HepG2 (cell line): Measurements from ENCODE around the gene MTA3. TPM values are rescaled to one million over a fixed set of nuclear protein-coding genes. Genes with fewer than 3 reads are reported as not detected.
A peak's percentile ranks its signal among the peaks of the same experiment; 100 is the strongest.

Experiments
- ATAC-seq: fragments of 200-7000 bp; cut with Tn5 transposase; 3 replicates; pipeline ENCODE4 v1.9.1; 2020; ENCODE audit warnings: mild to moderate bottlenecking, moderate library complexity
- BruUV-seq: library from RNA; stranded (reverse); fragments of 400-500 nt; replicated peaks from 2 replicates; lab custom pipeline; 2021; lab: Mats Ljungman, UMichigan
- CTCF ChIA-PET: fragments of 300-600 bp; formaldehyde crosslinking; extraction: SDS; loops from one replicate; lab custom pipeline; 2021; ENCODE audit warnings: low total read pairs, inconsistent platforms, low intra/inter-chr PET ratio; lab: Yijun Ruan, JAX
- POLR2A ChIA-PET: fragments of 350-600 bp; sonication (Branson Sonifier 250); formaldehyde crosslinking; loops from one replicate; lab custom pipeline; 2020; ENCODE audit warnings: antibody characterized with exemption, inconsistent platforms; lab: Yijun Ruan, JAX
- DNase-seq: peaks from one replicate; pipeline ENCODE4 v3.0.0-alpha.2; 2015; ENCODE audit warnings: low spot score
- FAIRE-seq: peaks from 3 replicates; lab custom pipeline; 2011; peaks lifted over from hg19 to GRCh38; lab: Jason Lieb, UNC
- H2AFZ ChIP-seq: one replicate; pipeline ENCODE4 v1.6.1; 2011; ENCODE audit warnings: low read length, inconsistent platforms
- H3K27ac ChIP-seq: fragments of 300-600 bp; 3 replicates; pipeline ENCODE4 v1.8.0; 2011; ENCODE audit warnings: mixed run types, mild to moderate bottlenecking, mixed read lengths, low read length, inconsistent platforms; ENCODE audit not compliant: insufficient read depth; ENCODE audit errors: extremely low read length
- H3K27me3 ChIP-seq, 2 experiments: fragments of 200-600 bp in 1 of 2; 2 replicates in 1 of 2; 3 replicates in 1 of 2; pipeline versions ENCODE4 v1.6.0 to v1.8.0; 2011; ENCODE audit warnings: low read length in 2 of 2, mild to moderate bottlenecking in 2 of 2, moderate library complexity in 2 of 2, inconsistent platforms in 1 of 2; ENCODE audit not compliant: insufficient read depth in 2 of 2, control insufficient read depth in 1 of 2
- H3K36me3 ChIP-seq, 2 experiments: fragments of 200-600 bp in 1 of 2; replicated peaks in 1 of 2; 2 replicates in 1 of 2; 3 replicates in 1 of 2; pipeline versions ENCODE4 v1.5.1 to v1.8.0; 2011; ENCODE audit warnings: low read length in 2 of 2, inconsistent platforms in 1 of 2; ENCODE audit not compliant: insufficient read depth in 2 of 2, control insufficient read depth in 1 of 2
- H3K4me1 ChIP-seq: 2 replicates; pipeline ENCODE4 v1.5.1; 2012; ENCODE audit warnings: low read length, inconsistent platforms; ENCODE audit not compliant: insufficient read depth
- H3K4me2 ChIP-seq: 2 replicates; pipeline ENCODE4 v1.6.0; 2011; ENCODE audit warnings: low read depth, low read length, inconsistent platforms
- H3K4me3 ChIP-seq, 3 experiments: fragments of 200-600 bp in 1 of 3; sonication (generic), shearing (Covaris generic) in 1 of 3; replicated peaks in 1 of 3; 2 replicates each; pipeline ENCODE4 v1.5.1; 2011 to 2016; ENCODE audit warnings: low read length in 3 of 3, inconsistent platforms in 2 of 3, low read depth in 2 of 3, mild to moderate bottlenecking in 2 of 3, control low read depth in 1 of 3, mixed read lengths in 1 of 3; ENCODE audit not compliant: insufficient read depth in 1 of 3
- H3K79me2 ChIP-seq: one replicate; pipeline ENCODE4 v1.6.1; 2011; ENCODE audit warnings: low read length, inconsistent platforms; ENCODE audit not compliant: insufficient read depth
- H3K9ac ChIP-seq: 2 replicates; pipeline ENCODE4 v1.6.0; 2011; ENCODE audit warnings: mild to moderate bottlenecking, low read depth, low read length, inconsistent platforms; ENCODE audit not compliant: insufficient read depth
- H3K9me3 ChIP-seq: 2 replicates; pipeline ENCODE4 v1.5.1; 2012; ENCODE audit warnings: mild to moderate bottlenecking, low read length
- H4K20me1 ChIP-seq: 2 replicates; pipeline ENCODE4 v1.6.0; 2011; ENCODE audit warnings: inconsistent platforms, mild to moderate bottlenecking, low read length, moderate library complexity; ENCODE audit not compliant: insufficient read depth
- CREB1 ChIP-seq, 2 experiments: fragments of 450-650 bp in 1 of 2; IDR thresholded peaks; 2 replicates each; pipeline ENCODE4 v1.6.1; 2016 to 2017; ENCODE audit warnings: control low read depth in 1 of 2, mild to moderate bottlenecking in 1 of 2, missing compliant biosample characterization in 1 of 2, missing genetic modification characterization in 1 of 2
- DNMT1 ChIP-seq: sonication (generic); formaldehyde crosslinking; IDR thresholded peaks from 2 replicates; pipeline ENCODE4 v1.5.1; 2020; ENCODE audit warnings: mild to moderate bottlenecking, missing genetic modification reagents
- RXRB ChIP-seq: IDR thresholded peaks from 2 replicates; pipeline ENCODE4 v1.6.1; 2016; ENCODE audit warnings: borderline replicate concordance, missing genetic modification reagents, missing compliant biosample characterization
- SMARCE1 ChIP-seq: fragments of 450-650 bp; IDR thresholded peaks from 2 replicates; pipeline ENCODE4 v1.6.1; 2017; ENCODE audit warnings: borderline replicate concordance
- TARDBP ChIP-seq: sonication (generic); formaldehyde crosslinking; IDR thresholded peaks from 2 replicates; pipeline ENCODE4 v1.8.0; 2022; ENCODE audit warnings: mild to moderate bottlenecking, missing genetic modification reagents
- TBX2 ChIP-seq: sonication (generic); formaldehyde crosslinking; IDR thresholded peaks from 2 replicates; pipeline ENCODE4 v1.5.0; 2020; ENCODE audit warnings: missing genetic modification reagents, mild to moderate bottlenecking, borderline replicate concordance
- TEAD3 ChIP-seq: optimal IDR thresholded peaks from 2 replicates; pipeline ENCODE3; 2016; ENCODE audit warnings: borderline replicate concordance
- ZNF232 ChIP-seq: sonication (generic); formaldehyde crosslinking; IDR thresholded peaks from 2 replicates; pipeline ENCODE4 v1.4.0; 2020; ENCODE audit warnings: missing genetic modification reagents, borderline replicate concordance
- ZNF235 ChIP-seq: sonication (generic); formaldehyde crosslinking; IDR thresholded peaks from 2 replicates; pipeline ENCODE4 v1.8.1; 2023; ENCODE audit warnings: mild to moderate bottlenecking, missing genetic modification reagents, borderline replicate concordance
- ZNF780A ChIP-seq: sonication (generic); formaldehyde crosslinking; IDR thresholded peaks from 2 replicates; pipeline ENCODE4 v1.8.0; 2022; ENCODE audit warnings: mild to moderate bottlenecking, missing genetic modification reagents, moderate library complexity
- ZNF784 ChIP-seq: sonication (generic); formaldehyde crosslinking; IDR thresholded peaks from 2 replicates; pipeline ENCODE4 v1.5.1; 2020; ENCODE audit warnings: missing genetic modification reagents, mild to moderate bottlenecking, borderline replicate concordance
- WGBS: methylation state at CpG from one replicate; pipeline ENCODE4 v1.1.6; 2017; ENCODE audit warnings: low lambda C conversion rate; 5-methylcytosine and 5-hydroxymethylcytosine counted together
- in situ Hi-C: cut with HindIII; loops from 2 replicates; pipeline ENCODE4 v1.10.0; 2017; ENCODE audit warnings: low pct_unique_long_range_greater_than_20kb; ENCODE audit not compliant: extremely low pct_ligation_motif_present
- intact Hi-C: fragments of 100-400 bp; cut with micrococcal nuclease; formaldehyde crosslinking; loops from one replicate; pipeline ENCODE4 v1.10.0; 2022; ENCODE audit not compliant: unreplicated experiment
- polyA plus RNA-seq, 8 experiments: library from polyadenylated mRNA; depleted of rRNA in 3 of 8; stranded (reverse) in 7 of 8; unstranded in 1 of 8; fragments of >200 nt; fragmentation: Illumina TruSeq in 4 of 8; extraction: Trizol in 4 of 8; gene quantifications; 2 replicates each; pipeline versions ENCODE4 v1.2.1 to v1.2.3, GENCODE V29; 2011 to 2016; ENCODE audit warnings: low read depth in 4 of 8, missing spikeins in 1 of 8, mixed read lengths in 1 of 8; ENCODE audit not compliant: insufficient read depth in 1 of 8
- total RNA-seq, 5 experiments: library from RNA; depleted of rRNA; stranded (reverse); fragments of >200 nt; fragmentation: Illumina TruSeq; extraction: Trizol; gene quantifications; 2 replicates each; pipeline ENCODE4 v1.2.3, GENCODE V29; 2016; ENCODE audit warnings: low read depth in 1 of 5
- TF ChIP-seq, protein P1 (sequence below): sonication (generic); formaldehyde crosslinking; IDR thresholded peaks from 2 replicates; pipeline ENCODE4 v1.4.0; 2020; ENCODE audit warnings: low read depth, missing genetic modification reagents

Gene MTA3
- total and polyA plus RNA-seq, 2 of the 13 experiments (the other 11 are each of a cell fraction or from before 2014, with no cell fraction given), result 48.8 to 77.8 TPM

- Histone ChIP-seq H3K36me3 (peaks cover 3 to 38% of the 10 kb centered on the region in 2 experiments), H3K27me3 (no peaks in the 10 kb centered on the region), H3K9me3 (no peaks in the 10 kb centered on the region), H3K4me1 (peaks cover 18% of the 10 kb centered on the region), H2AFZ (no peak overlapping the region), H3K9ac (no peak overlapping the region), H3K4me2 (no peak overlapping the region), H3K79me2 (no peaks in the 10 kb centered on the region), H3K4me3 (no peak overlapping the region), H3K27ac (no peak overlapping the region), H4K20me1 (no peaks in the 10 kb centered on the region; the same call in 1 of the 2 replicates)
- ChIA-PET POLR2A (interaction anchor here (1.2 kb wide), 1 partner anchor 27 kb away, joined by 3 read pairs; no protein-coding TSS in a partner anchor), CTCF (no interaction called here)
- ATAC-seq (peak; percentile 51; the same call in 2 of the 3 replicates), FAIRE-seq (no peak), DNase-seq (no peak)
- 93% methylated on average over 2 of the region's 2 CpGs for WGBS
- in situ Hi-C loops, result loop anchor here (25.0 kb wide), 1 partner anchor 792 kb away; no protein-coding TSS in a partner anchor
- no TSS peak for BruUV-seq
- TF ChIP-seq CREB1 (IDR thresholded peaks at IDR 0.05) (no peak), CREB1 (CRISPR knock-in tag; IDR thresholded peaks at IDR 0.05) (0 out of 2 replicates have a peak, but pooled peaks have one; percentile 20), TBX2 (CRISPR knock-in tag) (no peak)
- intact Hi-C loops, result no loop called here
Observed at GRCh38 chr2:42653908-42654445, 85.5 kb downstream of the MTA3 start.

GRCh38 chr2:42658306-42658705, 89.9 kb downstream of the MTA3 start:
- DNase-seq (no peak), FAIRE-seq (no peak), ATAC-seq (no peak)
- Histone ChIP-seq H3K27ac (no peak overlapping the region), H3K4me2 (no peak overlapping the region), H3K9me3 (no peaks in the 10 kb centered on the region), H3K79me2 (peaks cover under 1% of the 10 kb centered on the region), H3K4me1 (peaks cover 12% of the 10 kb centered on the region), H3K36me3 (peaks cover 6 to 50% of the 10 kb centered on the region in 2 experiments), H3K9ac (no peak overlapping the region), H4K20me1 (no peaks in the 10 kb centered on the region), H3K27me3 (no peaks in the 10 kb centered on the region), H2AFZ (no peak overlapping the region), H3K4me3 (no peak overlapping the region)
- in situ Hi-C loops, result loop anchor here (25.0 kb wide), 1 partner anchor 796 kb away; no protein-coding TSS in a partner anchor
- ChIA-PET POLR2A (no interaction called here), CTCF (no interaction called here)
- WGBS, result 91% methylated on average over 8 of the region's 8 CpGs
- BruUV-seq, result no TSS peak
- intact Hi-C loops, result no loop called here
- TF ChIP-seq ZNF235 (CRISPR knock-in tag), result no peak
- no peak for TF ChIP-seq ZNF232 (CRISPR knock-in tag)
- no peak for TF ChIP-seq ZNF784 (CRISPR knock-in tag)
- TF ChIP-seq ZNF780A (CRISPR knock-in tag), result no peak
- no peak for TF ChIP-seq DNMT1 (CRISPR knock-in tag)
- TF ChIP-seq SMARCE1, result no peak
- no peak for TF ChIP-seq RXRB (CRISPR knock-in tag)
- TF ChIP-seq TEAD3, result no peak
- TF ChIP-seq, protein P1, sequence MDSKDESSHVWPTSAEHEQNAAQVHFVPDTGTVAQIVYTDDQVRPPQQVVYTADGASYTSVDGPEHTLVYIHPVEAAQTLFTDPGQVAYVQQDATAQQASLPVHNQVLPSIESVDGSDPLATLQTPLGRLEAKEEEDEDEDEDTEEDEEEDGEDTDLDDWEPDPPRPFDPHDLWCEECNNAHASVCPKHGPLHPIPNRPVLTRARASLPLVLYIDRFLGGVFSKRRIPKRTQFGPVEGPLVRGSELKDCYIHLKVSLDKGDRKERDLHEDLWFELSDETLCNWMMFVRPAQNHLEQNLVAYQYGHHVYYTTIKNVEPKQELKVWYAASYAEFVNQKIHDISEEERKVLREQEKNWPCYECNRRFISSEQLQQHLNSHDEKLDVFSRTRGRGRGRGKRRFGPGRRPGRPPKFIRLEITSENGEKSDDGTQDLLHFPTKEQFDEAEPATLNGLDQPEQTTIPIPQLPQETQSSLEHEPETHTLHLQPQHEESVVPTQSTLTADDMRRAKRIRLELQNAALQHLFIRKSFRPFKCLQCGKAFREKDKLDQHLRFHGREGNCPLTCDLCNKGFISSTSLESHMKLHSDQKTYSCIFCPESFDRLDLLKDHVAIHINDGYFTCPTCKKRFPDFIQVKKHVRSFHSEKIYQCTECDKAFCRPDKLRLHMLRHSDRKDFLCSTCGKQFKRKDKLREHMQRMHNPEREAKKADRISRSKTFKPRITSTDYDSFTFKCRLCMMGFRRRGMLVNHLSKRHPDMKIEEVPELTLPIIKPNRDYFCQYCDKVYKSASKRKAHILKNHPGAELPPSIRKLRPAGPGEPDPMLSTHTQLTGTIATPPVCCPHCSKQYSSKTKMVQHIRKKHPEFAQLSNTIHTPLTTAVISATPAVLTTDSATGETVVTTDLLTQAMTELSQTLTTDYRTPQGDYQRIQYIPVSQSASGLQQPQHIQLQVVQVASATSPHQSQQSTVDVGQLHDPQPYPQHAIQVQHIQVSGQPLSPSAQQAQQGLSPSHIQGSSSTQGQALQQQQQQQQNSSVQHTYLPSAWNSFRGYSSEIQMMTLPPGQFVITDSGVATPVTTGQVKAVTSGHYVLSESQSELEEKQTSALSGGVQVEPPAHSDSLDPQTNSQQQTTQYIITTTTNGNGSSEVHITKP, result no peak
- no peak for TF ChIP-seq TARDBP (CRISPR knock-in tag)
